Glomerular endothelial cell (primary cell): ENCODE data around the gene LATS2. TPM values are rescaled to one million over a fixed set of nuclear protein-coding genes. Genes with fewer than 3 reads are reported as not detected.

Experiments
- DNase-seq: peaks from one replicate; pipeline ENCODE4 v3.0.0-alpha.2; 2011; ENCODE audit warnings: low read depth, low spot score; ENCODE audit errors: extremely low read depth
- total RNA-seq: library from RNA; depleted of rRNA; stranded (reverse); fragments of >200 nt; gene quantifications from 2 replicates; pipeline ENCODE4 v1.2.3, GENCODE V29; 2015

LATS2 gene
- total RNA-seq, 1 donor from 2014 or later = 61.3 TPM

DNA sequence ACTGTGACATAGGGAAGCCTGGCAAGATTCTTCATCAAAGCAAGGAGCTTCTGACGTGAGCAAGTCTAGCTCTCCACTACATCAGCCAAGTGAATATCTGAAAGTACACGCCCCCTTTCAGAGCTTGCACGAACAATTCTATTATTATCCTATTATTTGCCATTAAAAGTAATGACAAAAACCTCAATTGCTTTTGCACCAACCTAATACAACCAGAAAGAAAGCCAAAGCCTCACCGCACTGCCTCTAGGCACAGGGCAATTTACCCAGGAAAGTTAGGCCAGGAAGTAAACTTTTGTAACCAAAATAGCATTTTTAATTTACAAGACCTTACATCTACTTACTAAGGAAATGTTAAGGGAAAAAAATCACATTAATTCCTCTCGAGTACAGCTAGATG, 41.2 kb downstream of the LATS2 start:
- no peak for DNase-seq

DNA sequence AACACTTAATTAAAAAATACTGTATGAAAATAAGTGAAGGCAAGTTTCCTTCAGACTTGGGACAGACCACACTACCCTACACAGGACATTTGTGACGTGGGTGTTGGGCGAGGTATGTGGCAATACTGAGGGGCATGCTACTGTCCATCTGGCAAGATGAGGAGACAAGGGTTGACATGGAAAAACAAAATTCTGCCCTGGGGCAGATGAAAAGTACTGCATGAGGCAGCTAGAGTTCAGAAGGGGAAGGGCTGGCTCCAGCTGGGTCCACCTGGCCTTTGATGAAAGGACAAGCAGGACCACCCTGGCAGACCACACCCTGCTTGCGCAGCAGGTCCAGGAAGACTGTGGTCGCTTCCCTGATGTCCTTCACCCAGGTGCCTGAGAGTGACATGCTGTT, 43.2 kb downstream of the LATS2 start:
- no peak for DNase-seq

DNA sequence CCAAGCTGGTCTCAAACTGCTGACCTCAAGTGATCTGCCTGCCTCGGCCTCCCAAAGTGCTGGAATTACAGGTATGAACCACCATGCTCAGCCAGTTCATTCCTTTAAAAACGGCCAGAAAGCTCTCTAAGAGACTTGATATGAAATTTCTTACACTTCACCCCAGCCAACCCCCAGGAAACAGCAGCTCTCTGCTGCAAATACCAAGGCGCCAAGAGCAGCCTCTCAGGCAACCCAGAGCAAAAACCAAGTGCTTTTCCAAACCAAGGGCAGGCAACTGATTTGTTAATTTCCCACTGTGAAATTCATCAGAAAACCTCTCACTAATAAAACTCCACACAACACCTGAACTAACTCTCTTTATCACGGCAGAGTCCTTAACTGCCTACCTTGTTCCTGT, 44.9 kb downstream of the LATS2 start:
- no peak for DNase-seq

DNA sequence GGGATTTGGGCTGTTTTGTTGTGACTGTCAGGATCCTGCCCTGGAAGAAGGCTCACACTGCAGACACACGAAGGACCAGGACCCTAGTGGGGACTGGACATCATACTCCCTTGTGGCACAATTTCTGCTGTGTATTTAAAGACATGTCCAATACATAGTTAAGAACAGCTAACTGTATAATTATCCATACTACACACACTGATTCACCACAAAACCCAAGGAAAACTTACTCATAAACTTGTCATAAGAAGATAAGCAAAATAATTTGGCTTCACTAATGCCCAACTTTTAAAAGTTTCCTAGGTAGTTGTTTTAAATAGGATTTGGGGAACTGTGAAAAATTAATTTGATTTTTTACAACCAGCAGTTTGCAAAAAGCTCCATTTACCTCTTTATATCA, 46.1 kb downstream of the LATS2 start:
- DNase-seq = no peak

DNA sequence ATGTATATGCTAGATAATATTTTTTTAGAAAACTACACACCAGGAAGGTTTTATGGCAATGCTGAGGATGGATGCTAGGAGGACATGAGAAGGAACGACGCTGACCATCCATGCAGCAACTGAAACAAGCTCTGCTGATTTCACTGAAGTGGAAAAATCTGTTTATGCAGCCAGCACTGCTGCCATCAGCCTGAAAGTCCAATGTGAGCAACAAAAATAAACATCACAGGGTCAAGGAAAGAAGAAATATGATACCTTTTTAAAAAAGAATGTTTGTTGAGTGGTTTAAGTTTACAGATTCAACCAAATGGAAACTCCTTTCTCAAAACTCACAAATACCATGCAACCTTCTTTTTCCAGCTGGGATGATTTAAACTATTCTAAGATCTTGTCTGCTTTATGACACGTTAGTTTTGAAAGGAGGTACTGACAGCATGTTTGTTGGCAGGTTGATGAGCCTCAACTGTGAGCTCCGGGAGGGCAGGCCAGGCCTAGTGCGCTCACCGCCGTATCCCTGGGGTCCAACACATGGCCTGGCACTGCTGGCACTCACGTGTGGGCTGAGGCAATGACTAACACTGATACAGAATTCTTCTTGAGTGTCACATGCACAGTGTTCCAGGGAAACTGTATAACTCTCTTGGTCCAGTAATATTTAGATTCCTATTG, 46.8 kb downstream of the LATS2 start:
- DNase-seq = no peak

DNA sequence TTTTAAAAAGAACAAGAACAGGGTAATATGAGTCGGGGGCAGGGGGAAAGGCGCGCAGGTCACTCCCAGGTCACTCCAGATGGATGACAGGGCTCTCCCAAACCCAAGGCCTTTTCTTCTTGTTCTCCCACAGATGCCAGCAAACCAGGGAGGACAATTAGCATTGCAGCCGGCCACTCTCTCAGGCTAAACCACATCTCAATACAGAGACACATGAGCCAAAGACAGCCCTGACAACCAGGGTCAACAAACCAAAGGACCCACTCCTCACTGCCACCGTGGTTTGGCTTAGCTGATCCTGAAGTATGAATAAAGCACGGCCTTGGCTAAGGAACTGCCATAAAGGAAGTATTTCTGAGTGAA, 47.3 kb downstream of the LATS2 start:
- no peak for DNase-seq

DNA sequence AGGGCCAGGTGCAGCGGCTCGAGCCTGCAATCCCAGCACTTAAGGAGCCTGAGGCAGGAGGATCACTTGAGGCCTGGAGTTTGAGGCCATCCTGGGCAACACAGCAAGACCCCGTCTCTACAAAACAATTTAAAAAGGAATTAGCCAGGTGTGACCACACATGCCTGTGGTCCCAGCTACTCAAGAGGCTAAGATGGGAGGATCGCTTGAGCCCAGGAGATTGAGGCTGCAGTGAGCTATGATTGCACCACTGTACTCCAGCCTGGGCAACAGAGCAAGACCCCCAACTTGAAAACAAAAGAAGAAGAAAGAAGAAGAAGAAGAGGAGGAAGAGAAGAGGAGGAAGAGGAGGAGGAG, 47.7 kb downstream of the LATS2 start:
- DNase-seq = no peak

DNA sequence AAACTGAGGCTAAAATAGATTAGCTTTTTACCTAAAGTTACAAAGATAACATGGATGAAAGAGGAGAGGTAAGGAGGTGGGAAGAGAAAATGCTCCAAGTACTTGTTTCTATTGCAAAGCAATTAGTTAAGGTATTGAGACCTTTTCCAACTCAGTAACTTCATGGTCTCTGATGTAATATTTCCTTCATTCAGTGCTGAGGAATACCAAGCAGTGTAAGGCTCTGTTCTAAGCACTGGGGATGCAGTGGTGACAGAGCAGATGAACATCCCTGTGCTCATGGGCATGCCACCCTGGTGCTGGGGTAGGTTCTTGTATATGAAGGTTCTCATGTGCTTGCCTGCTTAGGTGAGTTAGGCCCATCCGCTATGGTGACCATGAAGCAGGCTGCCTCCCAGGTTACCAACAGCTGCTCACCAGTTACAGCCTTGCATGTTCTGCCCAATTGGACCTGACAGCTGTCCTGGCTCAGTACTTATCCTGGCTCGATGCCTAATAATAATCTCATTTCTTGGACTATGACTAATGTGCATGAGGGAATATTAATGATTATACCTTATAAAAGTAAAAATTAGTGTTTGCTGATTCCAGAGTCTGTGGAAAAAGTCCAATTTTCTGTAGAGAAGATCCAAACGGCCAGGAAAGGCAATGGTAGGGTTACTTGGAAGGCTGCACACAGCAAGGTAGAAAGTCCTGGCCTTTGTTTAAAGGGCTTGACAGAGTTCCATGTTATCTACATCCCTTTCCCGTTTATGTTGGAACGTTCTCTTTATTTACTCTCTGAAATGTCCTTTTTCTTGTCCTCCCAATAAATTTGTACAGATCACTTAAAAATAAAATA, 48.3 kb downstream of the LATS2 start:
- DNase-seq = no peak

DNA sequence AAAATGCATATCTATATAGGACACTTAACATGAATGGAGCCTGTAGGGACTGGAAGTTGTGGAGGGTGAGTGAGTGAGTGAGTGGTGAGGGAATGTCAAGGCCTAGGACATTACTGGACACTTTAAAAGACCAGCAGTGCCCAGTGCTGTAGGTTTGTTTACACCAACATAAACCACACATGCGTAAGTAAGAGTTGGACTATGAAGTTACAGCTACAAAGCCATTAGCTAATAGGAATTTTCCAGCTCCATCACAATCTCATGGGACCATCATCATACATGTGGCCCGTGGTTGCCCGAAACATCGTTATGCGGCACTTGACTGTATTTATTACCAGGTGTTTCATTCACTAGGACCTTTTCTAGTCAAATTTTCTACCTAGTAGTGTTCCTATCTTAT, 49.2 kb downstream of the LATS2 start:
- DNase-seq = no peak

DNA sequence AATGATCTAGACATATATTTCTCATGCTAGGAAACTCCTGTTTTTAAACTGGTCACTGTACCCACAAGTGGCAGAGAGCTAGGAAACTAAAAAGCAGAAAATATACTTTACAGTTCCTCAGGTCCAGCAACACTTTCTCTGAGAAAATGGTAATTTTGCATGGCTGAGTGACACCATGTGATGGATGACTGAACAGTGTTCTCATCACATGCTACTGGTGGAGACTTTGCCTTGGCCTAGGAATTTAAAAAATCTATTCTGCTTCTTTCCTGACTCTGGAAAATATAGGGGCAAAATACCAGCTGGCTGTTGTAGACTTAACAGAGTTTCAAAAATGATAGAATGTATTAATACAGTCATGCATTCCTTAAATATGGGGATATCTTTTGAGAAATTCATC, 50.0 kb downstream of the LATS2 start:
- DNase-seq = no peak

DNA sequence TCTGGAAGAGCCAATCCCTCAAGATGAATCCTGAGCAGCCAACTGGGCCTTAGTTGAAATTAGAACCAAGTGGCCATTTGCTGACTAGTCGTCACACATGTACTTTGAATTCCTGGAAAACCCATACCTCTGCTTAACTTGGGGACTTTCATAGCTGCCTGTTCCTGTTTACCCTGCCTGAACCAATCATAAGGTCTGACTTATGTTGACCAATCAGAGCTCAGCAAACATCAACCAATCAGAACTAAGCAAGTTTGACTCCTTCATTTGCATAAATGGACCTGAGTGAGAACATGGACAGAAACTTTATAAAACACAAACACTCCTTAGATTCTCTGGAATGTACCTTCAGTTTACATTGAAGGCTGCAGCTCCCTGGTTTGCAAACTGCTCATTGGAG, 50.8 kb downstream of the LATS2 start:
- no peak for DNase-seq

DNA sequence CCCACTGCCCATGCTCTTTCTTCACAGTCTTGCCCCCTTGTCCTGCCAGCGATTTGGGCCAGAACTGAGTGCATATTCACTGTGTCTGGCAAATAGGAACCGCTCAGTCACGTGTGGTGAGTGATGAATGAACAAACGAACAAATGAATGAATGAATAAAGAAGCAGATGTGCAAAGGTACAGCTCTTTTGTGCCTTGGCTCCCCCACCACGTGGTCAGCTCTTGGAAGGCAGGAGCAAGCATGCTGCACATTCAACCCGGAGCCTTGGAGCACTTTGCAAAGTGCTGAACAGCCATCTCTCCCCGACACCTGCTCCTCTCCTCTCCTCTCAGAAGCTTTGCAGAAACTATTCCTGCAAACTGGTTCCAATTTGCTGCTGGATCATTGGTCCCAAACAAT, 52.4 kb downstream of the LATS2 start:
- DNase-seq = no peak

DNA sequence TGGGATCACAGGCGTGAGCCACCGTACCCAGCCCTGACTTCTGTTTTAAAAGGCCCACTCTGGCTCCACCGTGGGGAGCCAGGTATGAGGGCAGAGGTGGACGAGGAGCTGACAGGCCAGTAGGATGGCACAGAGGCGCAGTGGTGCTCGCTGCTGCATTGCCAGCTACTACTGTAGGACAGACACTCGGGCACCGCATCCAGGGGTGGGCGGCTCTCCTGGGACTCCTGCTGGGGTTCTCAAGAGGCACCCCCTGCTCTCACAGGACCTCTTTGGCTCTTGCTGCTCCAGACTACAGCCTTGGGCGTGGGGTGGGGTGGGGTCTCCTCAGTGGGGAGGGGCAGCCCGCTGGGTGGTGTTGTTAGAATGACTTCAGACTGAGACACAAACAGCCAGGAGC, 53.4 kb downstream of the LATS2 start:
- DNase-seq = no peak

DNA sequence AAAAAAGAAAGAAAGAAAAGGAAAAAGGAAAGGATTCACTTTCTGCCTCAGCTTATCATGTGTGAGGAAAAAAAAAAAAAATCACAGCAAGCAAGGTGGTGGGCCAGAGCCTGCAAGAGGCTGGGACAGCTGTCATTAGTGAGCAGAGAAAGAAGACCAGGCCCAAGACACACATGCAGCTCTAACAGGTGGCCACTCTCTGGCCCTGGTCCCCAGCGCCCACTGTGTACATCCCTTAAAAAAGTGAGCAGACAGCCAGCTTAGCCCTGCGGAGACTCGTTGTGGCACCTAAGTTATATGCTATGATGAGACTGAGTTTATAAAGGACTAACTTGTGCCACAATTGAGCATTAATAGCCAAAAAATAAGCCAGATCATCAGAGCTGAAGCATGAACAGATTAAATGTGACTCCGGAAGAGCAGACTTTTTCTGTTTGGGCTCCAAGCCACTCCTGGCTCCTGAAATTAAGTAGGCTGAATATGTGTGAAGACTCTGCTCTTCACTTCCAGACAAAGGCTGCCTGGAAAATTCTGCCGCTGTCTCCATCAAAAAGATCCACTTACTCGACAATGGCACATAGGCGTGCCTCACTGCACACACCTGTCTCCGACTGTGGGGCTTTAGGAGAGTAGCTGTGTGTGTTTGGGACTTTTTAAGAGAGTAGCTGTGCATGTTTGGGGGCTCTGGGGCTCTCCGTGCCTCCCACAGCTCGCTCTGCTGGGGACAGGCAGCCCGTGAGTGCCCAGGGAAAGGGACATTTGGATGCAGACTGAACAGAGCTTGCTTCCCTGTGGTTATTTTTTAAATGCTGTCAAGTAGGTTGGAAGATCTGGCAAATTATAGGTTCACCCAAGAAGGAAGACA, 55.0 kb downstream of the LATS2 start:
- no peak for DNase-seq

DNA sequence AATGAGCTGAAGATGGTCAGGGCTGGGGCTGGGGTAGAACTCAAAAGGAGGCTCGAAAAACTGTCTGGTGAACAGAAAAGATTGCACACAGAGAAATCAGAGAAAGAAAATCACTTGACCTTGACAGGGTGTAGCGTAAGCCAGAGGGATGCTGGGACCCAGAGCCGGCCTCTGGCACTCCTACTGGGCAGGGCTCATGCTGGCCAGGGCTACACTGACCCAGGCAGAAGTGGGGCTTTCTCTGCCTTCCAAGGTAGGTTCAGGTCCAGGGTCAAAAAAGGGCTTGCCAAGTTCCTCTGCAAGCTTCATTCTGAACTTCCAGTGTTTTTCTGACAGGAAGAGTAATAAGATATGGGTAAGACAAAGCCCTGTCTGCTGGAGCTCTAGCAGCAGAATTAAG, 56.2 kb downstream of the LATS2 start:
- DNase-seq = no peak

DNA sequence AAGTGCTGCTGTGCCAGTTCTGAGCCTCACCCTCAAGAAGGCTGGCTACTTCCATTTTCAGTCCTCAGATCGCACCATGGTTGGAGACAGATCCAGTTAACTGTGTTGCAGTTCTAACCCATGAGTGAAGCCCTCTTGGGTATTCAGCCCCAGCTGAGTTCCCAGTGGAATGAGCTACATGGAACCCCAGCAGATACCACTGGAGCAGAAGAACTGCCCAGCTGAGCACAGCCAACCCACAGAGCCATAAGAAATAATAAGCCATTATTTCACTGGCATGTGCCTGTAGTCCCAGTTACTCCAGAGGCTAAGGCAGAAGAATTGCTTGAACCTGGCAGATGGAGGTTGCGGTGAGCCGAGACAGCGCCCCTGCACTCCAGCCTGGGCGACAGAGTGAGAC, 59.9 kb downstream of the LATS2 start:
- no peak for DNase-seq

DNA sequence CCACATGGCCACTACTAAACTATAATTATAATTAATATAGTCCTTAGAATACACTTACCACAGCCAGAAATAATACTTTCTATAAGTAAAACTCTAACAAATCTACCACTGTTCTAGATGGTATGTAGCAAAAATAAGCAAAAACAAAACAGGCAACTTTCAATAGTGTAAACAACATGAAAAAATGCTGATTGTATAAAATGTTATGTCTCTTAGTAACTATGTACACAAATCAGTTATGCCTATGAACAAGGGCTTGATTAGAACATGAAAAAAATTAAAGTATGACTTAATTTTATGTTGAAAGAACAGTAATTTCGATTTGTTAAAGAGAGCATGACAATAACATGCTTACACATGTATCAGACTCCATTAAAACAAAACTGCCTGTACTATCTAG, 60.7 kb downstream of the LATS2 start:
- DNase-seq = no peak

DNA sequence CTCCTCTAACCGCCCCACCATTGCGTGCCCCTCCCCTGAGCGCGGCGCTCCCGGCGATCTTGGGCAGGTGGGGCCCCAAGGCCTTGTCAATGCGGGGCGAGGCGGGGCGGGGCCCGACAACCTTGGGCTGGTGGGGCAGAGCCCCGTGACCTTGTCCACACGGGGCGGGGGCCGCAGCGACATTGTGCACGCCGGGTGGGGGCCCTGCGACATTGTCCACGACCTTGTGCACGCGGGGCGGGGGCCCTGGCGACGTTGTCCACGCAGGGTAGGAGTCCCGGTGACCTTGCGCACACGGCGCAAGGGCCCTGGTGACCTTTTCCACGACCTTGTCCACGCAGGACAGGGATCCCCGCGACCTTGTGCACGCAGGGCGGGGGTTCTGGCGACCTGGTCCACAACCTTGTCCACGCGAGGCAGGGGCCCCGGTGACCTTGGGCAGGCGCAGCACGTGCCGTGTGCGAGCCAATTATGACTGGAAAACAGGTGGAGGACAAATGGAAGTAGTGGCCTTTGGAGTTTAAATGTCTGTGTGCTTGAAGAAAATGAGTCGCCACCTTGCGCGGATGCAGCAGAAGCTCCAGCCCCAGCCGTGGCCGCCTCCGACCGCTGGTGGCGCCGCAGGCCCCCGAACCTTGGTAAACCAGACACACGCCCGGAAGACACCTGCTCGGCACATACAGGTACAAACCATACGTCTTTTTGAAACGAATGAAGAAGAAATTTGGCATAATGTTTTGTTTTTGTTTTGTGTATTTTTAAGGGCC, 62.6 kb downstream of the LATS2 start:
- DNase-seq = no peak

DNA sequence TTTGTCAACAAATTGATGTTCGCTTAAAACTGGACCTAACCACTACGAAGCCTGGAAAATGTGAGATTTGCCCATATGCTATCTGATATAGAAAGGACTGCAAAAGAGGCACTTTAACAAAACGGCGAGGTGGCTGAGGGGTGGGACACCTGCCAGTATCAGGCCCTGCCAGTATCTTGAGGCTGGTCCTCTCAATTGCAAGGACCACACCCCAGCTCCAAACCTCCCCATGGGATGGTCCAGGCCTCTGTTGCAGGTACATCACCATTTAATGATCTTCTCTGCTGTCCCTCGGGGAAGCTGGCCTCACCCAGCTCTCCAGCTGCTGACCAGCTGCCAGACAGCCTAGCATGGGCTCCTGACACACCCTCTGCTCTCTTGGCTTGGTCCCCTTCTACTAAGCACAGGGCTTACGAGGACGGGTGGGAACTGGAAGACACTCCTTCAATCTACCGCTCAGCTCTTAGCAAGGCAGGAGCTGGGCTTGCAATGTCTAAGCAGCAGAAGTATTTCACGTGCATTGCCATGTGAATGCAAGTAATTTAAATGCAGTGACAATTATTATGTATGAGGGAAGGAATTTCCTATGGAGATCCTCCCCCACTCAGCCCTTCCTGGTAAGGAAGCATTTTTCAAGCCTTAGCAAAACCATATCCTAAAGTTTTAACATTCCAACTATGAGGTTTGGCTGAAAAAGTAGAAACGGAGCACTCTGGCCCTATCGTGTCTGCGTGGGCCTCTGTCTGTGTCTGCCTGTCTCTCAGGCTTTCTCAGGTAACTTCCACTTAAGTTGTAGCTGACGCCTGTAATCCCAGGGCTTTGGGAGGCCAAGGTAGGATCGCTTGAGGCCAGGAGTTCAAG, 63.9 kb downstream of the LATS2 start:
- no peak for DNase-seq

DNA sequence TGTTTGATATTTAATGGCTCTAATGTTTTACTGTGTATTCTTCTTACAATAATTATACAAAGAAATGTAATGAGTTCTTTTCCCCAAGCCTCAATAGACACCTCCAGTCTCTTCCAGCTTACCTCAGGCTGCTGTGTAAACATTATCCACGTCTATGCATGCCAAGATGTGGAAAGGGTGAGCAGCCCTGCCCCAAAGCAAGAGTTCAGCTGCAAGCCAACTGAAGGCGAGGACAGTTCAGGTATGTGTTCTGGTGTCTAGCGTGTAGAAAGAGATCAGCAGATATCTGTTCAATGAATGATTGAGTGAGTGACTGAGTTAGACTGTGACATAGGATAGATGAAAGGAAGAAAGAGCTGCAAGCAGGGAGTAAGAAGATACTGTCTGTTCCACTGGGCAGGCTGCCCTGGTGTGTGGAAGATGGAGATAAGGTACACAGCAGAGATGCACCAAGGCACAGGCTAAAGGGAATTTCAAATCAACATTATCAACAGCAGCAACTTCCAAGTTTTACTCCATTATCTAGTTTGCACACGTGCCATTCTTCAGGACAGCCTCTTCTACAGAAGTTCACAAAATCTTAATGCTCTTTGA, 66.0 kb downstream of the LATS2 start:
- DNase-seq = no peak
